GM23338 (cell line): ENCODE data around the gene IFNLR1. TPM values are rescaled to one million over a fixed set of nuclear protein-coding genes. Genes with fewer than 3 reads are reported as not detected.

Experiments
- ATAC-seq: fragments of 200-7000 bp; cut with Tn5 transposase; 3 replicates; pipeline ENCODE4 v1.9.1; 2020
- DNase-seq: peaks from one replicate; pipeline ENCODE4 v3.0.0-alpha.2; 2015; ENCODE audit warnings: low spot score
- H2AFZ ChIP-seq: fragments of 200-600 bp; sonication (generic); 2 replicates; pipeline ENCODE4 v1.8.0; 2016; ENCODE audit warnings: antibody characterized with exemption, mild to moderate bottlenecking, moderate library complexity
- H3F3A ChIP-seq: fragments of 200-600 bp; sonication (generic); replicated peaks from 2 replicates; pipeline ENCODE4 v1.8.0; 2017; ENCODE audit warnings: antibody characterized with exemption, mixed run types, low read depth
- H3K27ac ChIP-seq: fragments of 200-600 bp; sonication (generic); 2 replicates; pipeline ENCODE4 v1.6.1; 2016; ENCODE audit warnings: low read depth
- H3K27me3 ChIP-seq: fragments of 200-600 bp; sonication (generic); 2 replicates; pipeline ENCODE4 v1.8.0; 2016; ENCODE audit warnings: mild to moderate bottlenecking, mixed run types, moderate library complexity; ENCODE audit not compliant: insufficient read depth
- H3K36me3 ChIP-seq: fragments of 200-600 bp; sonication (generic); 2 replicates; pipeline ENCODE4 v1.8.0; 2016; ENCODE audit warnings: mild to moderate bottlenecking; ENCODE audit not compliant: insufficient read depth
- H3K4me1 ChIP-seq: fragments of 200-600 bp; sonication (generic); 2 replicates; pipeline ENCODE4 v1.8.0; 2016; ENCODE audit warnings: mild to moderate bottlenecking, moderate library complexity; ENCODE audit not compliant: insufficient read depth
- H3K4me2 ChIP-seq: fragments of 200-600 bp; sonication (generic); 2 replicates; pipeline ENCODE4 v1.7.1; 2017; ENCODE audit warnings: mixed run types
- H3K4me3 ChIP-seq: fragments of 200-600 bp; sonication (generic); 2 replicates; pipeline ENCODE4 v1.6.1; 2016; ENCODE audit warnings: mixed run types
- H3K79me2 ChIP-seq: fragments of 200-600 bp; sonication (generic); replicated peaks from 2 replicates; pipeline ENCODE4 v1.8.0; 2017; ENCODE audit warnings: mild to moderate bottlenecking; ENCODE audit not compliant: insufficient read depth
- H3K9me2 ChIP-seq: fragments of 200-600 bp; sonication (generic); 2 replicates; pipeline ENCODE4 v1.8.0; 2017; ENCODE audit not compliant: insufficient read depth
- H4K20me1 ChIP-seq: fragments of 200-600 bp; sonication (generic); replicated peaks from 2 replicates; pipeline ENCODE4 v1.8.0; 2017; ENCODE audit warnings: mild to moderate bottlenecking; ENCODE audit not compliant: insufficient read depth
- H3K27ac Mint-ChIP-seq: 2 replicates; pipeline ENCODE4 v1.8.0; 2020; ENCODE audit warnings: inconsistent platforms, mild to moderate bottlenecking, moderate library complexity, mixed read lengths
- H3K27me3 Mint-ChIP-seq: 3 replicates; pipeline ENCODE4 v1.8.0; 2022; ENCODE audit warnings: low read depth, mild to moderate bottlenecking, moderate library complexity, mixed read lengths, inconsistent platforms; ENCODE audit not compliant: insufficient read depth, poor library complexity
- H3K36me3 Mint-ChIP-seq: 3 replicates; pipeline ENCODE4 v1.8.0; 2021; ENCODE audit warnings: low read depth, mild to moderate bottlenecking, inconsistent platforms, moderate library complexity, mixed read lengths
- H3K4me1 Mint-ChIP-seq: 3 replicates; pipeline ENCODE4 v1.8.0; 2020; ENCODE audit warnings: mild to moderate bottlenecking, inconsistent platforms, mixed read lengths
- H3K4me3 Mint-ChIP-seq: 3 replicates; pipeline ENCODE4 v1.8.0; 2021; ENCODE audit warnings: moderate library complexity, mild to moderate bottlenecking, inconsistent platforms, mixed read lengths
- H3K9me3 Mint-ChIP-seq: 3 replicates; pipeline ENCODE4 v1.8.0; 2020; ENCODE audit warnings: moderate library complexity, mild to moderate bottlenecking, inconsistent platforms, mixed read lengths
- CREB1 ChIP-seq: fragments of 250-450 bp; sonication (Bioruptor Pico); IDR thresholded peaks from 2 replicates; pipeline ENCODE4 v1.5.0; 2020; ENCODE audit warnings: low read depth, mild to moderate bottlenecking, moderate library complexity
- CTCF ChIP-seq, 2 experiments: fragments of 200-600 bp in 1 of 2; sonication (generic) in 1 of 2; conservative IDR thresholded peaks; 2 replicates each; pipeline versions ENCODE4 v1.5.1 to v1.6.1; 2016 to 2017; ENCODE audit warnings: antibody characterized with exemption in 2 of 2, low read depth in 2 of 2, mild to moderate bottlenecking in 2 of 2, moderate library complexity in 1 of 2
- ETS1 ChIP-seq: IDR thresholded peaks from 2 replicates; pipeline ENCODE4 v1.6.1; 2016; ENCODE audit warnings: antibody characterized with exemption
- EZH2 ChIP-seq: fragments of 200-600 bp; sonication (generic); IDR thresholded peaks from one replicate; pipeline ENCODE4 v1.8.0; 2017; ENCODE audit warnings: antibody characterized with exemption, mild to moderate bottlenecking, low read depth; ENCODE audit not compliant: unreplicated experiment
- EZH2phosphoT487 ChIP-seq: fragments of 200-600 bp; sonication (generic); IDR thresholded peaks from one replicate; pipeline ENCODE4 v1.8.1; 2018; ENCODE audit warnings: antibody characterized with exemption; ENCODE audit not compliant: unreplicated experiment
- JUNB ChIP-seq: IDR thresholded peaks from one replicate; pipeline ENCODE4 v1.6.1; 2016; ENCODE audit warnings: antibody characterized with exemption; ENCODE audit not compliant: unreplicated experiment
- NANOG ChIP-seq: IDR thresholded peaks from 2 replicates; pipeline ENCODE4 v1.6.1; 2016; ENCODE audit warnings: antibody characterized with exemption, borderline replicate concordance
- POLR2AphosphoS5 ChIP-seq: IDR thresholded peaks from 2 replicates; pipeline ENCODE4 v1.6.1; 2016; ENCODE audit warnings: antibody characterized with exemption, low read depth
- REST ChIP-seq: IDR thresholded peaks from one replicate; pipeline ENCODE4 v1.6.1; 2018; ENCODE audit warnings: antibody characterized with exemption; ENCODE audit not compliant: unreplicated experiment
- STAT1 ChIP-seq: IDR thresholded peaks from one replicate; pipeline ENCODE4 v1.6.1; 2016; ENCODE audit warnings: antibody characterized with exemption; ENCODE audit not compliant: unreplicated experiment
- ZNF114 ChIP-seq: fragments of 250-450 bp; sonication (Bioruptor Pico); IDR thresholded peaks from 2 replicates; pipeline ENCODE4 v1.5.0; 2020; ENCODE audit warnings: mild to moderate bottlenecking, moderate library complexity
- ZNF462 ChIP-seq: fragments of 250-450 bp; sonication (Bioruptor Pico); IDR thresholded peaks from 2 replicates; pipeline ENCODE4 v1.5.0; 2020; ENCODE audit warnings: mild to moderate bottlenecking, moderate library complexity
- polyA plus RNA-seq: library from polyadenylated mRNA; unstranded; fragments of >200 nt; fragmentation: Nextera tagmentation; extraction: Ambion mirVana; gene quantifications from 2 replicates; pipeline ENCODE4 v1.2.1, GENCODE V29; 2016
- total RNA-seq: library from RNA; depleted of rRNA; stranded (reverse); fragments of >200 nt; shearing (Covaris generic); gene quantifications from 2 replicates; pipeline ENCODE4 v1.2.3, GENCODE V29; 2014

IFNLR1 gene
- total and polyA plus RNA-seq, 2 experiments from 2014 or later: 4.2 to 6.2 TPM

GRCh38 chr1:24195136-24195535 is 8.0 kb upstream of the IFNLR1 start:
- Histone ChIP-seq H3K4me3 (no peak overlapping the region), H3K4me1 (no peaks in the 10 kb centered on the region), H3K4me2 (no peak overlapping the region), H3K27ac (no peak overlapping the region), H3F3A (no peaks in the 10 kb centered on the region), H2AFZ (no peak overlapping the region), H3K27me3 (no peaks in the 10 kb centered on the region), H3K79me2 (no peaks in the 10 kb centered on the region), H3K36me3 (no peaks in the 10 kb centered on the region), H3K9me2 (no peaks in the 10 kb centered on the region), H4K20me1 (no peaks in the 10 kb centered on the region)
- DNase-seq (no peak), ATAC-seq (no peak)
- H3K4me3 Mint-ChIP-seq: no peak overlapping the region
- H3K9me3 Mint-ChIP-seq: no peaks in the 10 kb centered on the region
- no peak for TF ChIP-seq ZNF462 (CRISPR knock-in tag)
- TF ChIP-seq ETS1: no peak
- TF ChIP-seq POLR2AphosphoS5: no peak
- TF ChIP-seq JUNB: no peak
- TF ChIP-seq STAT1: no peak
- no peak for TF ChIP-seq EZH2phosphoT487
- TF ChIP-seq NANOG: no peak
- TF ChIP-seq CREB1 (CRISPR knock-in tag): no peak
- TF ChIP-seq CTCF (conservative IDR thresholded peaks at IDR 0.05; ENCODE audit: low read depth in 2 of 2): no peak
- TF ChIP-seq REST: no peak
- no peak for TF ChIP-seq ZNF114 (CRISPR knock-in tag)
- no peak for TF ChIP-seq EZH2
- no peaks in the 10 kb centered on the region for H3K4me1 Mint-ChIP-seq
- H3K27me3 Mint-ChIP-seq: no peaks in the 10 kb centered on the region
- no peaks in the 10 kb centered on the region; the same call in 2 of the 3 replicates for H3K36me3 Mint-ChIP-seq
- no peak overlapping the region for H3K27ac Mint-ChIP-seq
